PC-9 (cell line): Measurements from ENCODE around the gene DNAJC28. TPM values are rescaled to one million over a fixed set of nuclear protein-coding genes. Genes with fewer than 3 reads are reported as not detected.

ENCODE experiments used
- BruUV-seq: library from RNA; stranded (reverse); fragments of 400-500 nt; replicated peaks from 2 replicates; lab custom pipeline; 2021; lab: Mats Ljungman, UMichigan
- CTCF ChIA-PET: fragments of 300-600 bp; sonication (Branson Sonifier 250); formaldehyde crosslinking; loops from one replicate; lab custom pipeline; 2022; ENCODE audit warnings: antibody characterized with exemption; lab: Charles Lee
- POLR2A ChIA-PET: fragments of 300-600 bp; sonication (Branson Sonifier 250); formaldehyde crosslinking; loops from one replicate; lab custom pipeline; 2022; ENCODE audit warnings: antibody characterized with exemption; ENCODE audit not compliant: unreplicated experiment; lab: Charles Lee
- DNase-seq, 2 experiments: peaks; one replicate each; pipeline versions ENCODE4 v3.0.0 to v3.0.0-alpha.2; 2015 to 2022; ENCODE audit warnings: mixed read lengths in 1 of 2
- H2AFZ ChIP-seq: fragments of 200-600 bp; sonication (generic); 2 replicates; pipeline ENCODE4 v1.8.1; 2017; ENCODE audit warnings: antibody characterized with exemption
- H3F3A ChIP-seq: fragments of 200-600 bp; sonication (generic); 2 replicates; pipeline ENCODE4 v1.8.1; 2017; ENCODE audit warnings: antibody characterized with exemption, mild to moderate bottlenecking, low read depth; ENCODE audit not compliant: insufficient read depth
- H3K27ac ChIP-seq: fragments of 200-600 bp; sonication (generic); 2 replicates; pipeline ENCODE4 v1.6.1; 2016; ENCODE audit warnings: mixed run types
- H3K27me3 ChIP-seq: fragments of 200-600 bp; sonication (generic); 2 replicates; pipeline ENCODE4 v1.6.1; 2016; ENCODE audit warnings: low read depth, mixed run types; ENCODE audit not compliant: insufficient read depth
- H3K36me3 ChIP-seq: fragments of 200-600 bp; sonication (generic); 2 replicates; pipeline ENCODE4 v1.6.1; 2016; ENCODE audit warnings: low read depth, mixed run types
- H3K4me1 ChIP-seq: fragments of 200-600 bp; sonication (generic); replicated peaks from 2 replicates; pipeline ENCODE4 v1.6.1; 2016; ENCODE audit warnings: mixed run types; ENCODE audit not compliant: insufficient read depth
- H3K4me2 ChIP-seq: fragments of 200-600 bp; sonication (generic); 2 replicates; pipeline ENCODE4 v1.6.1; 2017; ENCODE audit warnings: mixed run types
- H3K4me3 ChIP-seq: fragments of 200-600 bp; sonication (generic); 2 replicates; pipeline ENCODE4 v1.6.1; 2016; ENCODE audit warnings: mixed run types
- H3K79me2 ChIP-seq: fragments of 200-600 bp; sonication (generic); 2 replicates; pipeline ENCODE4 v1.6.1; 2017; ENCODE audit warnings: low read depth, mixed run types
- H3K9me2 ChIP-seq: fragments of 200-600 bp; sonication (generic); 2 replicates; pipeline ENCODE4 v1.8.1; 2017; ENCODE audit warnings: mild to moderate bottlenecking; ENCODE audit not compliant: insufficient read depth
- H3K9me3 ChIP-seq: fragments of 200-600 bp; sonication (generic); 2 replicates; pipeline ENCODE4 v1.8.1; 2016; ENCODE audit warnings: low read depth; ENCODE audit not compliant: insufficient read depth
- H4K20me1 ChIP-seq: fragments of 200-600 bp; sonication (generic); 2 replicates; pipeline ENCODE4 v1.8.1; 2017; ENCODE audit not compliant: insufficient read depth
- CTCF ChIP-seq: fragments of 200-600 bp; sonication (generic); conservative IDR thresholded peaks from 2 replicates; pipeline ENCODE4 v1.6.1; 2017; ENCODE audit warnings: mixed run types, antibody characterized with exemption, mild to moderate bottlenecking, moderate library complexity
- EZH2 ChIP-seq: fragments of 200-600 bp; sonication (generic); IDR thresholded peaks from 2 replicates; pipeline ENCODE4 v1.8.0; 2017; ENCODE audit warnings: antibody characterized with exemption, low read depth
- intact Hi-C: fragments of 100-400 bp; cut with micrococcal nuclease; formaldehyde crosslinking; loops from one replicate; pipeline ENCODE4 v1.10.0; 2022; ENCODE audit not compliant: unreplicated experiment
- total RNA-seq: library from RNA; stranded (reverse); gene quantifications from 2 replicates; pipeline ENCODE4 v1.2.3, GENCODE V29; 2021

The DNAJC28 gene
- total RNA-seq, 1 experiment from 2014 or later: 1.1 TPM

- ChIA-PET POLR2A (no interaction called here), CTCF (interaction anchor here (0.6 kb wide), 1 partner anchor 817 kb away, joined by 3 read pairs; no protein-coding TSS in a partner anchor)
- Histone ChIP-seq H3K4me1 (no peaks in the 10 kb centered on the region), H3K79me2 (no peaks in the 10 kb centered on the region), H3K4me2 (no peak overlapping the region), H3K9me3 (no peaks in the 10 kb centered on the region), H3K4me3 (no peak overlapping the region), H3K9me2 (no peaks in the 10 kb centered on the region), H4K20me1 (no peaks in the 10 kb centered on the region), H3K27ac (no peak overlapping the region), H3K27me3 (no peaks in the 10 kb centered on the region), H2AFZ (no peak overlapping the region), H3F3A (no peaks in the 10 kb centered on the region), H3K36me3 (no peaks in the 10 kb centered on the region)
- intact Hi-C loops: no loop called here
- no TSS peak for BruUV-seq
- no peak for TF ChIP-seq CTCF
- DNase-seq: no peak
Observed at GRCh38 chr21:33461538-33462250, 29.8 kb downstream of the DNAJC28 start.

GRCh38 chr21:33458861-33459260, 32.7 kb downstream of the DNAJC28 start:
- Histone ChIP-seq H3K27me3 (no peaks in the 10 kb centered on the region), H3K4me3 (no peak overlapping the region), H3K9me3 (no peaks in the 10 kb centered on the region), H3K79me2 (no peaks in the 10 kb centered on the region), H3K4me1 (no peaks in the 10 kb centered on the region), H3K9me2 (no peaks in the 10 kb centered on the region), H3F3A (no peaks in the 10 kb centered on the region), H2AFZ (no peak overlapping the region), H3K4me2 (no peak overlapping the region), H4K20me1 (no peaks in the 10 kb centered on the region), H3K27ac (no peak overlapping the region), H3K36me3 (no peaks in the 10 kb centered on the region)
- CTCF ChIA-PET: interaction anchor here (0.7 kb wide), 1 partner anchor 259 kb away, joined by 6 read pairs; no protein-coding TSS in a partner anchor
- POLR2A ChIA-PET: no interaction called here
- BruUV-seq: no TSS peak
- intact Hi-C loops: no loop called here
- no peak for DNase-seq
- TF ChIP-seq CTCF (no peak), EZH2 (no peak)

- H3K9me2 ChIP-seq: no peaks in the 10 kb centered on the region
- H4K20me1 ChIP-seq: no peaks in the 10 kb centered on the region
- no peaks in the 10 kb centered on the region for H3K27me3 ChIP-seq
- no peak for DNase-seq
- no peaks in the 10 kb centered on the region for H3K9me3 ChIP-seq
- ChIA-PET POLR2A (no interaction called here), CTCF (no interaction called here)
- intact Hi-C loops: no loop called here
- no peaks in the 10 kb centered on the region for H3K79me2 ChIP-seq
- no peaks in the 10 kb centered on the region for H3K36me3 ChIP-seq
- no peak overlapping the region for H3K4me3 ChIP-seq
- H3K4me2 ChIP-seq: no peak overlapping the region
- H3K4me1 ChIP-seq: no peaks in the 10 kb centered on the region
- H3K27ac ChIP-seq: no peak overlapping the region
- H3F3A ChIP-seq: no peaks in the 10 kb centered on the region
- no peak for TF ChIP-seq CTCF
- TF ChIP-seq EZH2: no peak
- H2AFZ ChIP-seq: no peak overlapping the region
- BruUV-seq: no TSS peak
Observed at GRCh38 chr21:33455686-33456446, 35.6 kb downstream of the DNAJC28 start.
